Endothelial cell of umbilical vein (primary cell): ENCODE data around the gene SPP2. TPM values are rescaled to one million over a fixed set of nuclear protein-coding genes. Genes with fewer than 3 reads are reported as not detected.
A peak's percentile ranks its signal among the peaks of the same experiment; 100 is the strongest.

Experiments
- BruUV-seq: library from RNA; stranded (reverse); fragments of 400-500 nt; replicated peaks from 2 replicates; lab custom pipeline; 2021; lab: Mats Ljungman, UMichigan
- CTCF ChIA-PET: fragments of 300-600, 350-600 bp; sonication (Branson Sonifier 250); formaldehyde crosslinking; loops from one replicate; lab custom pipeline; 2021; ENCODE audit warnings: antibody characterized with exemption, inconsistent platforms; lab: Charles Lee
- POLR2A ChIA-PET: fragments of 300-600, 350-600 bp; sonication (Branson Sonifier 250); formaldehyde crosslinking; loops from one replicate; lab custom pipeline; 2021; ENCODE audit warnings: antibody characterized with exemption, inconsistent platforms; lab: Charles Lee
- DNase-seq: peaks from one replicate; pipeline ENCODE4 v3.0.0-alpha.2; 2011; ENCODE audit warnings: low read depth, low spot score
- FAIRE-seq: peaks from 2 replicates; lab custom pipeline; 2011; peaks lifted over from hg19 to GRCh38; lab: Jason Lieb, UNC
- H2AFZ ChIP-seq: 2 replicates; pipeline ENCODE4 v1.6.0; 2012; ENCODE audit warnings: low read depth, low read length, control low read depth, inconsistent platforms
- H3K27ac ChIP-seq: 2 replicates; pipeline ENCODE4 v1.5.1; 2011; ENCODE audit warnings: low read depth, mild to moderate bottlenecking, control low read depth, low read length, moderate library complexity; ENCODE audit not compliant: insufficient read depth
- H3K27me3 ChIP-seq, 2 experiments: 2 replicates each; pipeline versions ENCODE4 v1.6.0 to v1.6.1; 2011; ENCODE audit warnings: low read length in 2 of 2, mixed read lengths in 1 of 2; ENCODE audit not compliant: control insufficient read depth in 2 of 2, insufficient read depth in 2 of 2
- H3K36me3 ChIP-seq, 2 experiments: 2 replicates in 1 of 2; 3 replicates in 1 of 2; pipeline ENCODE4 v1.5.1; 2011; ENCODE audit warnings: low read length in 2 of 2, mild to moderate bottlenecking in 1 of 2, moderate library complexity in 1 of 2; ENCODE audit not compliant: control insufficient read depth in 2 of 2, insufficient read depth in 2 of 2; ENCODE audit errors: extremely low read depth in 1 of 2
- H3K4me1 ChIP-seq: 3 replicates; pipeline ENCODE4 v1.5.1; 2011; ENCODE audit warnings: mild to moderate bottlenecking, low read length; ENCODE audit not compliant: control insufficient read depth, insufficient read depth; ENCODE audit errors: extremely low read depth
- H3K4me2 ChIP-seq: 2 replicates; pipeline ENCODE4 v1.6.1; 2011; ENCODE audit warnings: low read length, control low read depth, mixed read lengths; ENCODE audit not compliant: insufficient read depth
- H3K4me3 ChIP-seq, 3 experiments: fragments of 200-600 bp in 1 of 3; sonication (generic), shearing (Covaris generic) in 1 of 3; replicated peaks in 1 of 3; 2 replicates each; pipeline ENCODE4 v1.5.1; 2011 to 2016; ENCODE audit warnings: control low read depth in 3 of 3, low read length in 3 of 3, mild to moderate bottlenecking in 2 of 3, inconsistent platforms in 1 of 3, low read depth in 1 of 3, moderate library complexity in 1 of 3; ENCODE audit not compliant: insufficient read depth in 1 of 3
- H3K79me2 ChIP-seq: 2 replicates; pipeline ENCODE4 v1.6.0; 2012; ENCODE audit warnings: low read length, inconsistent platforms; ENCODE audit not compliant: control insufficient read depth, insufficient read depth
- H3K9ac ChIP-seq: replicated peaks from 2 replicates; pipeline ENCODE3; 2011; ENCODE audit warnings: low read length, control low read depth; ENCODE audit not compliant: insufficient read depth; ENCODE audit errors: extremely low read depth
- H3K9me1 ChIP-seq: replicated peaks from 3 replicates; pipeline ENCODE4 v1.6.0; 2011; ENCODE audit warnings: mild to moderate bottlenecking, low read length; ENCODE audit not compliant: control insufficient read depth, insufficient read depth; ENCODE audit errors: extremely low read depth
- H3K9me3 ChIP-seq: replicated peaks from 2 replicates; pipeline ENCODE4 v1.5.1; 2012; ENCODE audit warnings: low read length, inconsistent platforms; ENCODE audit not compliant: control insufficient read depth, insufficient read depth
- H4K20me1 ChIP-seq: replicated peaks from 2 replicates; pipeline ENCODE3; 2011; ENCODE audit warnings: mild to moderate bottlenecking, low read length; ENCODE audit not compliant: control insufficient read depth, insufficient read depth; ENCODE audit errors: extremely low read depth
- CTCF ChIP-seq, 2 donors: IDR thresholded peaks; 1 replicate in 1 of 2; 2 replicates in 1 of 2; pipeline ENCODE4 v1.5.1; 2011; ENCODE audit warnings: low read length in 2 of 2, mild to moderate bottlenecking in 2 of 2, moderate library complexity in 2 of 2, control low read depth in 1 of 2, inconsistent platforms in 1 of 2, low read depth in 1 of 2; ENCODE audit not compliant: insufficient read depth in 1 of 2; ENCODE audit errors: extremely low read depth in 1 of 2
- EZH2 ChIP-seq: IDR thresholded peaks from 2 replicates; pipeline ENCODE4 v1.6.1; 2012; ENCODE audit warnings: borderline replicate concordance, low read depth, mild to moderate bottlenecking, moderate library complexity, low read length, inconsistent platforms; ENCODE audit not compliant: severe bottlenecking
- FOS ChIP-seq: IDR thresholded peaks from 2 replicates; pipeline ENCODE4 v1.6.1; 2011; ENCODE audit warnings: mild to moderate bottlenecking, low read length, moderate library complexity, borderline replicate concordance; ENCODE audit not compliant: insufficient read depth
- GATA2 ChIP-seq: IDR thresholded peaks from 2 replicates; pipeline ENCODE4 v1.7.0; 2011; ENCODE audit warnings: low read depth, mild to moderate bottlenecking, moderate library complexity, mixed read lengths, low read length; ENCODE audit not compliant: insufficient read length, insufficient read depth
- JUN ChIP-seq: IDR thresholded peaks from 2 replicates; pipeline ENCODE4 v1.6.1; 2011; ENCODE audit warnings: borderline replicate concordance, low read depth; ENCODE audit not compliant: insufficient read length, insufficient read depth
- MAX ChIP-seq: IDR thresholded peaks from 2 replicates; pipeline ENCODE4 v1.6.1; 2011; ENCODE audit not compliant: insufficient read depth, insufficient read length
- MYC ChIP-seq: IDR thresholded peaks from one replicate; pipeline ENCODE4 v1.6.1; 2011; ENCODE audit warnings: mild to moderate bottlenecking, low read depth, low read length
- POLR2A ChIP-seq: IDR thresholded peaks from 2 replicates; pipeline ENCODE4 v1.6.1; 2012; ENCODE audit warnings: low read depth, mild to moderate bottlenecking, control low read depth, low read length
- POLR2AphosphoS5 ChIP-seq: IDR thresholded peaks from 2 replicates; pipeline ENCODE4 v1.6.1; 2012; ENCODE audit warnings: low read depth, mild to moderate bottlenecking, control low read depth, low read length, moderate library complexity; ENCODE audit not compliant: insufficient read depth
- dilution Hi-C: fragments of 300-500 bp; cut with MboI; formaldehyde crosslinking; loops from one replicate; pipeline ENCODE4 v1.15.0; 2019; ENCODE audit warnings: low sequenced_read_pairs; ENCODE audit not compliant: extremely low pct_ligation_motif_present
- intact Hi-C: fragments of 100-400 bp; cut with micrococcal nuclease; formaldehyde crosslinking; loops from one replicate; pipeline ENCODE4 v1.10.0; 2022
- polyA plus RNA-seq, 4 experiments: library from polyadenylated mRNA; depleted of rRNA in 3 of 4; stranded (reverse) in 3 of 4; unstranded in 1 of 4; fragments of >200 nt; gene quantifications; 2 replicates each; pipeline versions ENCODE4 v1.2.1 to v1.2.3, GENCODE V29; 2011 to 2012; ENCODE audit warnings: missing spikeins in 1 of 4
- total RNA-seq: library from RNA; stranded (reverse); gene quantifications from 2 replicates; pipeline ENCODE4 v1.2.3, GENCODE V29; 2021

The SPP2 gene
- total and polyA plus RNA-seq, 2 donors (not counting 3 experiments of a cell fraction or from before 2014, with no cell fraction given) = not detected

- dilution Hi-C loops (no loop called here), intact Hi-C loops (no loop called here)
- peak; percentile 51 for DNase-seq
- POLR2A ChIA-PET = interaction anchor here (0.6 kb wide), 1 partner anchor 13 kb away, joined by 3 read pairs; no protein-coding TSS in a partner anchor
- TF ChIP-seq CTCF (IDR thresholded peaks at IDR 0.05; ENCODE audit: extremely low read depth in 1 of 2, insufficient read depth in 1 of 2, low read depth in 1 of 2, low read length in 2 of 2) (no peak), FOS (no peak), POLR2A (no peak), EZH2 (no peak), GATA2 (no peak), JUN (no peak), MAX (no peak), POLR2AphosphoS5 (no peak), MYC (no peak)
- H3K36me3 ChIP-seq = no peaks in the 10 kb centered on the region
- no peak overlapping the region for H3K4me2 ChIP-seq
- H3K4me1 ChIP-seq = no peaks in the 10 kb centered on the region
- H3K9me3 ChIP-seq = no peaks in the 10 kb centered on the region
- no peak overlapping the region for H3K27ac ChIP-seq
- H3K79me2 ChIP-seq = no peaks in the 10 kb centered on the region
- no peaks in the 10 kb centered on the region for H4K20me1 ChIP-seq
- no peak overlapping the region for H3K4me3 ChIP-seq
- H3K27me3 ChIP-seq = no peaks in the 10 kb centered on the region
- no peak for FAIRE-seq
- H3K9me1 ChIP-seq = no peaks in the 10 kb centered on the region
- H3K9ac ChIP-seq = no peak overlapping the region
- H2AFZ ChIP-seq = no peak overlapping the region
- BruUV-seq = no TSS peak
- CTCF ChIA-PET = interaction anchor here (1.0 to 1.4 kb wide), 2 partner anchors 9 to 463 kb away, joined by 3 read pairs; no protein-coding TSS in a partner anchor
These were observed 31.7 kb downstream of the SPP2 start for GRCh38 chr2:234081970-234082822.
